Uterine smooth muscle cell (primary cell): ENCODE measurements around the gene SLITRK2. TPM values are rescaled to one million over a fixed set of nuclear protein-coding genes. Genes with fewer than 3 reads are reported as not detected.

Experiments
- total RNA-seq: library from RNA; depleted of rRNA; stranded (reverse); fragments of >200 nt; gene quantifications from 2 replicates; pipeline ENCODE4 v1.2.3, GENCODE V29; 2014

The SLITRK2 gene
- total RNA-seq: under 0.01 TPM in 1 of 2 replicates, not detected in the other

GRCh38 chrX:145817331-145818185 is at the start of gene SLITRK2:
SLITRK2 (plus strand) TSS chrX:145817829; CDS start chrX:145822426, 4,597 bp downstream.

